MM.1S (cell line): ENCODE results near the gene SCRN2.

Experiments
- EZH2 ChIP-seq: fragments of 300-600 bp; sonication (generic); optimal IDR thresholded peaks from 2 replicates; pipeline ENCODE3; 2017; ENCODE audit warnings: low read depth, mild to moderate bottlenecking, antibody characterized with exemption, low read length, mixed read lengths
- TF ChIP-seq, protein P1 (sequence below): fragments of 300-600 bp; sonication (generic); IDR thresholded peaks from 2 replicates; pipeline ENCODE4 v1.5.1; 2016; ENCODE audit warnings: antibody characterized with exemption, low read length, mixed read lengths

DNA sequence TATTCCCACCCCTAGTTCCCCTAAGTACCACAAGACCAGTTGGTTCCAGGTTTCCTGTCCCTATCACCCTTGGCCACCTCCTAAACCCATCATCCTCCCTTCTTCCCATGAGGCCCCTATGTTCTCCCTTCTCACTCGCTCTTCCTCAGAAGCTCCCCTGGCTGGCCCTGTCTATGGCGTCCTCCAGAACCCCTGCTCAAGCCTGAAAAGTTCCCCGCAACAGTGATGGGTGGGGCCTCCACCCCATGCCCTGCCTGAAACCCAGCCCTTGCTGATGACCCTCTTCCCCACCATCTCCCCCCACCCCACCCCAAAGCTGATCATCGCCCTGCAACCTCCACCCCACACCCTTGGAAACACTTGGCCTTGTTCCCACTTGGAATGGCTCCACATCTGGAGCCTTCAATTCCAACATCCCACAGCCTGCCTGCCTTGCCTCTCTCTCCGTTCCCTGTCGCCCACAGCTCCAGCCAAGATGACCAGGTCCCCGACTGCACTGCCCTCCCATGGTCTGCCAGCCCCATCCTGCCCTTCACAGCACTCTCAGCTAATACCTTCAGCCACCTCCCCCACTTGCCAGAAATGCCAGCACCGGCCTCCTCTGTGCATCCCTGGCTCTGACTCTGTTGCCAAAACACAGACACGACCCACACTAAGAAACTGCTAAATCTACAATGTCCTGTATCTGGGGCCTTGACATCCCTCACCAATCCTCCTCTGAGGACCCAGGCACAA lies 30.0 kb downstream of the SCRN2 start:
- TF ChIP-seq, protein P1, sequence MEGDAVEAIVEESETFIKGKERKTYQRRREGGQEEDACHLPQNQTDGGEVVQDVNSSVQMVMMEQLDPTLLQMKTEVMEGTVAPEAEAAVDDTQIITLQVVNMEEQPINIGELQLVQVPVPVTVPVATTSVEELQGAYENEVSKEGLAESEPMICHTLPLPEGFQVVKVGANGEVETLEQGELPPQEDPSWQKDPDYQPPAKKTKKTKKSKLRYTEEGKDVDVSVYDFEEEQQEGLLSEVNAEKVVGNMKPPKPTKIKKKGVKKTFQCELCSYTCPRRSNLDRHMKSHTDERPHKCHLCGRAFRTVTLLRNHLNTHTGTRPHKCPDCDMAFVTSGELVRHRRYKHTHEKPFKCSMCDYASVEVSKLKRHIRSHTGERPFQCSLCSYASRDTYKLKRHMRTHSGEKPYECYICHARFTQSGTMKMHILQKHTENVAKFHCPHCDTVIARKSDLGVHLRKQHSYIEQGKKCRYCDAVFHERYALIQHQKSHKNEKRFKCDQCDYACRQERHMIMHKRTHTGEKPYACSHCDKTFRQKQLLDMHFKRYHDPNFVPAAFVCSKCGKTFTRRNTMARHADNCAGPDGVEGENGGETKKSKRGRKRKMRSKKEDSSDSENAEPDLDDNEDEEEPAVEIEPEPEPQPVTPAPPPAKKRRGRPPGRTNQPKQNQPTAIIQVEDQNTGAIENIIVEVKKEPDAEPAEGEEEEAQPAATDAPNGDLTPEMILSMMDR: no peak
- TF ChIP-seq EZH2: no peak
